HEK293 (cell line): ENCODE data around the gene SERINC2.

Source experiments
- ATF2 ChIP-seq: fragments of 450-650 bp; formaldehyde crosslinking; IDR thresholded peaks from 2 replicates; pipeline ENCODE4 v1.5.1; 2016; ENCODE audit warnings: missing biosample characterization, missing genetic modification characterization, low read depth
- BCL11B ChIP-seq: fragments of 450-650 bp; formaldehyde crosslinking; IDR thresholded peaks from 2 replicates; pipeline ENCODE4 v1.5.1; 2016; ENCODE audit warnings: low read depth, missing biosample characterization, missing genetic modification characterization
- ELK4 ChIP-seq: IDR thresholded peaks from 2 replicates; pipeline ENCODE4 v1.6.1; 2011; ENCODE audit warnings: mild to moderate bottlenecking, low read depth, low read length, borderline replicate concordance
- HIC1 ChIP-seq: fragments of 450-650 bp; formaldehyde crosslinking; IDR thresholded peaks from 2 replicates; pipeline ENCODE4 v1.5.1; 2016; ENCODE audit warnings: missing biosample characterization, missing genetic modification characterization
- INSM2 ChIP-seq: fragments of 450-650 bp; formaldehyde crosslinking; IDR thresholded peaks from 2 replicates; pipeline ENCODE4 v1.5.1; 2016; ENCODE audit warnings: missing biosample characterization, missing genetic modification characterization
- KLF16 ChIP-seq: fragments of 450-650 bp; formaldehyde crosslinking; IDR thresholded peaks from 2 replicates; pipeline ENCODE4 v1.5.1; 2017; ENCODE audit warnings: missing biosample characterization, missing genetic modification characterization
- MYNN ChIP-seq: fragments of 450-650 bp; formaldehyde crosslinking; IDR thresholded peaks from 2 replicates; pipeline ENCODE4 v1.5.1; 2016; ENCODE audit warnings: missing biosample characterization, missing genetic modification characterization, borderline replicate concordance
- OVOL3 ChIP-seq: fragments of 450-650 bp; formaldehyde crosslinking; IDR thresholded peaks from 2 replicates; pipeline ENCODE4 v1.5.1; 2016; ENCODE audit warnings: missing biosample characterization, missing genetic modification characterization
- SP2 ChIP-seq: fragments of 450-650 bp; formaldehyde crosslinking; IDR thresholded peaks from 2 replicates; pipeline ENCODE4 v1.5.1; 2016; ENCODE audit warnings: missing biosample characterization, missing genetic modification characterization
- SP7 ChIP-seq: fragments of 450-650 bp; formaldehyde crosslinking; IDR thresholded peaks from 2 replicates; pipeline ENCODE4 v1.5.1; 2016; ENCODE audit warnings: missing biosample characterization, missing genetic modification characterization
- ZBTB10 ChIP-seq: fragments of 450-650 bp; formaldehyde crosslinking; IDR thresholded peaks from 2 replicates; pipeline ENCODE4 v1.5.1; 2016; ENCODE audit warnings: missing biosample characterization, missing genetic modification characterization
- ZBTB20 ChIP-seq: fragments of 450-650 bp; formaldehyde crosslinking; IDR thresholded peaks from 2 replicates; pipeline ENCODE4 v1.5.1; 2016; ENCODE audit warnings: missing biosample characterization, missing genetic modification characterization
- ZFP3 ChIP-seq: fragments of 450-650 bp; formaldehyde crosslinking; IDR thresholded peaks from 2 replicates; pipeline ENCODE4 v1.5.1; 2016; ENCODE audit warnings: low read depth, missing biosample characterization, missing genetic modification characterization
- ZNF16 ChIP-seq: fragments of 450-650 bp; formaldehyde crosslinking; IDR thresholded peaks from 2 replicates; pipeline ENCODE4 v1.5.1; 2016; ENCODE audit warnings: low read depth, missing biosample characterization, missing genetic modification characterization
- ZNF184 ChIP-seq: fragments of 450-650 bp; IDR thresholded peaks from 2 replicates; pipeline ENCODE4 v1.5.1; 2018; ENCODE audit warnings: missing biosample characterization, mild to moderate bottlenecking, missing genetic modification characterization
- ZNF2 ChIP-seq: fragments of 450-650 bp; formaldehyde crosslinking; IDR thresholded peaks from 2 replicates; pipeline ENCODE4 v1.5.1; 2016; ENCODE audit warnings: missing biosample characterization, missing genetic modification characterization
- ZNF239 ChIP-seq: fragments of 450-650 bp; formaldehyde crosslinking; IDR thresholded peaks from 2 replicates; pipeline ENCODE4 v1.5.1; 2016; ENCODE audit warnings: missing biosample characterization, missing genetic modification characterization
- ZNF26 ChIP-seq: fragments of 450-650 bp; formaldehyde crosslinking; IDR thresholded peaks from 2 replicates; pipeline ENCODE4 v1.5.1; 2016; ENCODE audit warnings: missing biosample characterization, missing genetic modification characterization
- ZNF341 ChIP-seq: fragments of 450-650 bp; formaldehyde crosslinking; IDR thresholded peaks from 2 replicates; pipeline ENCODE4; 2016; ENCODE audit warnings: low read depth, missing biosample characterization, missing genetic modification characterization
- ZNF514 ChIP-seq: fragments of 450-650 bp; formaldehyde crosslinking; IDR thresholded peaks from 2 replicates; pipeline ENCODE4 v1.5.1; 2016; ENCODE audit warnings: missing biosample characterization, missing genetic modification characterization
- ZNF555 ChIP-seq: fragments of 450-650 bp; formaldehyde crosslinking; conservative IDR thresholded peaks from 2 replicates; pipeline ENCODE4 v1.5.1; 2017; ENCODE audit warnings: missing biosample characterization, mild to moderate bottlenecking, missing genetic modification characterization, inconsistent platforms
- ZNF558 ChIP-seq: fragments of 450-650 bp; formaldehyde crosslinking; IDR thresholded peaks from 2 replicates; pipeline ENCODE4 v1.5.1; 2016; ENCODE audit warnings: missing biosample characterization, missing genetic modification characterization
- ZNF629 ChIP-seq: fragments of 450-650 bp; formaldehyde crosslinking; IDR thresholded peaks from 2 replicates; pipeline ENCODE4 v1.5.1; 2017; ENCODE audit warnings: missing biosample characterization, missing genetic modification characterization
- ZNF639 ChIP-seq: fragments of 450-650 bp; formaldehyde crosslinking; IDR thresholded peaks from 2 replicates; pipeline ENCODE4 v1.5.1; 2016; ENCODE audit warnings: missing biosample characterization, missing genetic modification characterization
- ZNF692 ChIP-seq: fragments of 450-650 bp; formaldehyde crosslinking; IDR thresholded peaks from 2 replicates; pipeline ENCODE4 v1.5.1; 2016; ENCODE audit warnings: missing biosample characterization, missing genetic modification characterization
- ZNF777 ChIP-seq: fragments of 450-650 bp; formaldehyde crosslinking; IDR thresholded peaks from 2 replicates; pipeline ENCODE4 v1.5.1; 2017; ENCODE audit warnings: missing biosample characterization, missing genetic modification characterization, borderline replicate concordance
- ZNF791 ChIP-seq: fragments of 450-650 bp; formaldehyde crosslinking; IDR thresholded peaks from 2 replicates; pipeline ENCODE4 v1.5.1; 2016; ENCODE audit warnings: missing biosample characterization, missing genetic modification characterization

The SERINC2 gene

GRCh38 chr1:31387612-31388011 lies 25.4 kb upstream of the SERINC2 start (continued):
- peak; percentile 85 for TF ChIP-seq ZBTB10
- TF ChIP-seq ATF2: peak; percentile 98
- TF ChIP-seq ZNF629 (tag by site-specific recombination): peak; percentile 95
- no peak for TF ChIP-seq ZNF514 (tag by site-specific recombination)
- TF ChIP-seq BCL11B (tag by site-specific recombination): no peak
- TF ChIP-seq ZFP3: no peak
- no peak for TF ChIP-seq ZNF341 (tag by site-specific recombination)
- TF ChIP-seq MYNN (tag by site-specific recombination): peak; percentile 40; the same call in 1 of the 2 replicates
- no peak for TF ChIP-seq ELK4
- no peak for TF ChIP-seq ZNF26
- TF ChIP-seq ZNF791 (tag by site-specific recombination): peak; percentile 59; the same call in 1 of the 2 replicates
- TF ChIP-seq ZNF558 (tag by site-specific recombination): peak; percentile 82
- no peak for TF ChIP-seq ZNF239 (tag by site-specific recombination)
- TF ChIP-seq SP2 (tag by site-specific recombination): peak; percentile 34; the same call in 1 of the 2 replicates
- peak; percentile 97 for TF ChIP-seq ZNF639 (tag by site-specific recombination)
- TF ChIP-seq KLF16 (tag by site-specific recombination): peak; percentile 41; the same call in 1 of the 2 replicates
- peak; percentile 78 for TF ChIP-seq ZNF692 (tag by site-specific recombination)
- TF ChIP-seq ZNF777 (tag by site-specific recombination): no peak
- TF ChIP-seq ZNF555 (tag by site-specific recombination): no peak
- TF ChIP-seq ZNF2 (tag by site-specific recombination): no peak
- no peak for TF ChIP-seq ZBTB20
- TF ChIP-seq ZNF16 (tag by site-specific recombination): no peak
- no peak for TF ChIP-seq ZNF184 (tag by site-specific recombination)
- no peak for TF ChIP-seq OVOL3 (tag by site-specific recombination)
- TF ChIP-seq HIC1 (tag by site-specific recombination): peak; percentile 93
- TF ChIP-seq SP7 (tag by site-specific recombination): peak; percentile 70; the same call in 1 of the 2 replicates
- 0 out of 2 replicates have a peak, but pooled peaks have one; percentile 38 for TF ChIP-seq INSM2 (tag by site-specific recombination)
